ENCODE measurements around the gene COPE. TPM values are rescaled to one million over a fixed set of nuclear protein-coding genes. Genes with fewer than 3 reads are reported as not detected.

COPE gene
- total RNA-seq, 6 experiments from 2014 or later, result 67.4 to 240 (median 97.1) TPM

GRCh38 chr19:18849838-18850400 lies 69.3 kb downstream of the COPE start:
- intact Hi-C loops (cut with DNase I), result loop anchor here in 1 of 2 donors (5.0 to 10.0 kb wide), 2 partner anchors 258 to 405 kb away; no protein-coding TSS in a partner anchor
- TF ChIP-seq, protein P1, sequence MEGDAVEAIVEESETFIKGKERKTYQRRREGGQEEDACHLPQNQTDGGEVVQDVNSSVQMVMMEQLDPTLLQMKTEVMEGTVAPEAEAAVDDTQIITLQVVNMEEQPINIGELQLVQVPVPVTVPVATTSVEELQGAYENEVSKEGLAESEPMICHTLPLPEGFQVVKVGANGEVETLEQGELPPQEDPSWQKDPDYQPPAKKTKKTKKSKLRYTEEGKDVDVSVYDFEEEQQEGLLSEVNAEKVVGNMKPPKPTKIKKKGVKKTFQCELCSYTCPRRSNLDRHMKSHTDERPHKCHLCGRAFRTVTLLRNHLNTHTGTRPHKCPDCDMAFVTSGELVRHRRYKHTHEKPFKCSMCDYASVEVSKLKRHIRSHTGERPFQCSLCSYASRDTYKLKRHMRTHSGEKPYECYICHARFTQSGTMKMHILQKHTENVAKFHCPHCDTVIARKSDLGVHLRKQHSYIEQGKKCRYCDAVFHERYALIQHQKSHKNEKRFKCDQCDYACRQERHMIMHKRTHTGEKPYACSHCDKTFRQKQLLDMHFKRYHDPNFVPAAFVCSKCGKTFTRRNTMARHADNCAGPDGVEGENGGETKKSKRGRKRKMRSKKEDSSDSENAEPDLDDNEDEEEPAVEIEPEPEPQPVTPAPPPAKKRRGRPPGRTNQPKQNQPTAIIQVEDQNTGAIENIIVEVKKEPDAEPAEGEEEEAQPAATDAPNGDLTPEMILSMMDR (IDR thresholded peaks at IDR 0.05), result no peak
- TF ChIP-seq POLR2A (IDR thresholded peaks at IDR 0.05), result no peak
- Histone ChIP-seq H3K36me3 (peaks cover 6 to 68% (median 33%) of the 10 kb centered on the region in 4 donors), H3K9me3 (peaks cover 0 to 2% (median 0%) of the 10 kb centered on the region in 4 donors), H3K27ac (peak overlapping the region; percentile 17 to 45 (median 36)), H3K4me3 (no peak overlapping the region), H3K27me3 (no peaks in the 10 kb centered on the region), H3K4me1 (peaks cover 0 to 17% (median under 1%) of the 10 kb centered on the region in 4 donors)
- ATAC-seq (no peak), DNase-seq (peak in 1 of 3 donors; percentile 49)
- WGBS (ENCODE audit: insufficient coverage, low coverage, low lambda C conversion rate, missing lambda C conversion rate), result 67% methylated on average over 9 of the region's 16 CpGs

Other genes starting within 250 kb of the COPE start
- gene CRTC1, start 235.7 kb downstream of the COPE start, total RNA-seq, result 1 to 10 TPM; 1.7 to 7.2 (median 4.9) TPM
- gene COMP, start 128.1 kb downstream of the COPE start, total RNA-seq, result under 1 TPM in 2 of 6 experiments, not detected in 4; 0.11 to 0.31 TPM
- 10 to 100 TPM; 34.0 to 61.0 (median 41.3) TPM for gene UPF1, start 87.4 kb downstream of the COPE start, total RNA-seq
- gene CERS1, start 23.2 kb downstream of the COPE start, total RNA-seq, result not detected
- 10 to 100 TPM; 15.8 to 37.9 (median 18.5) TPM for gene DDX49, start 328 bp upstream of the COPE start, total RNA-seq
- 1 to 10 TPM; 2.3 to 4.7 (median 3.2) TPM for gene HOMER3, start 21.8 kb upstream of the COPE start, total RNA-seq
- gene SUGP2, start 114.1 kb upstream of the COPE start, total RNA-seq, result 10 to 100 TPM; 17.4 to 36.4 (median 30.0) TPM
- gene ARMC6, start 114.2 kb upstream of the COPE start, total RNA-seq, result 10 to 100 TPM; 19.3 to 64.8 (median 41.4) TPM
- gene SLC25A42, start 144.6 kb upstream of the COPE start, total RNA-seq, result 10 to 100 TPM; 20.7 to 80.7 (median 69.7) TPM
- gene TMEM161A, start 219.1 kb upstream of the COPE start, total RNA-seq, result 10 to 100 TPM; 20.2 to 29.4 (median 22.2) TPM